MM.1S (cell line): ENCODE measurements around the gene ST6GALNAC4.

Source experiments
- DNase-seq: peaks from one replicate; pipeline ENCODE4 v3.0.0-alpha.2; 2015
- H2AFZ ChIP-seq: fragments of 300-600 bp; sonication (generic); 2 replicates; pipeline ENCODE4 v1.6.0; 2016; ENCODE audit warnings: antibody characterized with exemption, low read length
- H3F3A ChIP-seq: fragments of 300-600 bp; sonication (generic); 2 replicates; pipeline ENCODE4 v1.6.1; 2016; ENCODE audit warnings: mild to moderate bottlenecking, antibody characterized with exemption, low read length, moderate library complexity, mixed read lengths; ENCODE audit not compliant: insufficient read depth
- H3K27ac ChIP-seq: fragments of 300-600 bp; sonication (generic); 2 replicates; pipeline ENCODE4 v1.5.1; 2016; ENCODE audit warnings: mild to moderate bottlenecking, low read length
- H3K27me3 ChIP-seq: fragments of 300-600 bp; sonication (generic); replicated peaks from 2 replicates; pipeline ENCODE4 v1.6.0; 2016; ENCODE audit warnings: low read length; ENCODE audit not compliant: insufficient read depth
- H3K36me3 ChIP-seq: fragments of 300-600 bp; sonication (generic); replicated peaks from 2 replicates; pipeline ENCODE4 v1.6.1; 2016; ENCODE audit warnings: mild to moderate bottlenecking, low read length, mixed read lengths; ENCODE audit not compliant: insufficient read depth
- H3K4me1 ChIP-seq: fragments of 300-600 bp; sonication (generic); 2 replicates; pipeline ENCODE4 v1.6.1; 2016; ENCODE audit warnings: low read length, mixed read lengths
- H3K4me2 ChIP-seq: fragments of 300-600 bp; sonication (generic); 2 replicates; pipeline ENCODE4 v1.6.0; 2016; ENCODE audit warnings: low read depth, low read length
- H3K4me3 ChIP-seq: fragments of 300-600 bp; sonication (generic); 2 replicates; pipeline ENCODE4 v1.5.1; 2016; ENCODE audit warnings: low read length, mixed read lengths
- H3K79me2 ChIP-seq: fragments of 300-600 bp; sonication (generic); 2 replicates; pipeline ENCODE4 v1.6.1; 2016; ENCODE audit warnings: mixed run types, low read length, mixed read lengths
- H3K9ac ChIP-seq: fragments of 300-600 bp; sonication (generic); 2 replicates; pipeline ENCODE4 v1.6.1; 2016; ENCODE audit warnings: low read length, mixed read lengths
- H3K9me2 ChIP-seq: fragments of 300-600 bp; sonication (generic); replicated peaks from 2 replicates; pipeline ENCODE4 v1.6.1; 2016; ENCODE audit warnings: mild to moderate bottlenecking, low read length, mixed read lengths; ENCODE audit not compliant: insufficient read depth
- H3K9me3 ChIP-seq: fragments of 300-600 bp; sonication (generic); replicated peaks from 2 replicates; pipeline ENCODE4 v1.6.1; 2016; ENCODE audit warnings: mild to moderate bottlenecking, low read length, mixed read lengths; ENCODE audit not compliant: insufficient read depth
- H4K20me1 ChIP-seq: fragments of 300-600 bp; sonication (generic); 2 replicates; pipeline ENCODE4 v1.6.1; 2016; ENCODE audit warnings: mild to moderate bottlenecking, low read length, moderate library complexity, mixed read lengths; ENCODE audit not compliant: insufficient read depth
- EZH2 ChIP-seq: fragments of 300-600 bp; sonication (generic); optimal IDR thresholded peaks from 2 replicates; pipeline ENCODE3; 2017; ENCODE audit warnings: low read depth, mild to moderate bottlenecking, antibody characterized with exemption, low read length, mixed read lengths
- EZH2phosphoT487 ChIP-seq: fragments of 300-600 bp; sonication (generic); IDR thresholded peaks from 2 replicates; pipeline ENCODE4 v1.6.1; 2018; ENCODE audit warnings: antibody characterized with exemption, low read length
- TF ChIP-seq, protein P1 (sequence below): fragments of 300-600 bp; sonication (generic); IDR thresholded peaks from 2 replicates; pipeline ENCODE4 v1.5.1; 2016; ENCODE audit warnings: antibody characterized with exemption, low read length, mixed read lengths

ST6GALNAC4 gene

DNA sequence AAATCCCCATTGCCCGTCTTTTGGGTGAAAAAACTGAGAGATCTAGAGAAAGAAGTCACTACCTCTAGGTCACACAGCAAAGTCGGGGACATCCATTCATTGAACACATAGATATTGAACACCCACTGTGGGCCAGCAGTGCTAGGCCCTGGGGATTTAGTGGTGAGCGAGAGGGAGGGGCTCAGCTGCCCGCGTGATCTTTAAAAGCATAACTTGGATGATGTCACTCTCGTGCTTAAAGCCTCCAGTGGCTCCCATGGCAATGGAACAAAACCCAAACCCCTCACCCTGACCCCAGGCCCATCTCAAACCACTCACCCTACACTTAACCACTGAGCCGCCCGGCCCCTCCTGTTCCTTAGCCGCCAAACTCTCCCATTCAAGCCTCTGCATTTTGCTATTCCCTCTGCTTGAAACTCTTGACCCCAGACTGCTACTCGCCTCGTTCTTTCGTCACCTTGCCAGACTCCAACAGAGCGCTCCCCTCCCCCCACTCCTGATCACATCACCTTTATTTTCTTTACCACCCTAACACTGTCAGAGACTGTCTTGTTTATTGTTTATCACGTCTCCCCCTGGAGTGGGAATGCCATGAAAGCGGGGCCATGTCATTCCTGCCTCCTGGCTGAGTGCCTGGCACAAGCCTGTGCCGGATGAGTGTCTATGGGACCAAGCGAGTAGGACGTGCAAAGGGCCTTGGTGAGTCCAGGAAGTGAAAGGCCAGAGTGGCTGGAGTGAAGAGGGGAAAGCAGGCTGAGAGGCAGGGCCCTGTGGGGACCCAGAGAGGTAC is 14.4 kb upstream of the ST6GALNAC4 start:
- H3K27me3 ChIP-seq: no peaks in the 10 kb centered on the region
- H4K20me1 ChIP-seq: 0 out of 2 replicates have a peak, but pooled peaks cover 4% of the 10 kb centered on the region
- H3F3A ChIP-seq: peaks cover 46% of the 10 kb centered on the region
- peak overlapping the region; percentile 11; the same call in 1 of the 2 replicates for H3K9ac ChIP-seq
- H3K4me2 ChIP-seq: peak overlapping the region; percentile 77
- TF ChIP-seq, protein P1, sequence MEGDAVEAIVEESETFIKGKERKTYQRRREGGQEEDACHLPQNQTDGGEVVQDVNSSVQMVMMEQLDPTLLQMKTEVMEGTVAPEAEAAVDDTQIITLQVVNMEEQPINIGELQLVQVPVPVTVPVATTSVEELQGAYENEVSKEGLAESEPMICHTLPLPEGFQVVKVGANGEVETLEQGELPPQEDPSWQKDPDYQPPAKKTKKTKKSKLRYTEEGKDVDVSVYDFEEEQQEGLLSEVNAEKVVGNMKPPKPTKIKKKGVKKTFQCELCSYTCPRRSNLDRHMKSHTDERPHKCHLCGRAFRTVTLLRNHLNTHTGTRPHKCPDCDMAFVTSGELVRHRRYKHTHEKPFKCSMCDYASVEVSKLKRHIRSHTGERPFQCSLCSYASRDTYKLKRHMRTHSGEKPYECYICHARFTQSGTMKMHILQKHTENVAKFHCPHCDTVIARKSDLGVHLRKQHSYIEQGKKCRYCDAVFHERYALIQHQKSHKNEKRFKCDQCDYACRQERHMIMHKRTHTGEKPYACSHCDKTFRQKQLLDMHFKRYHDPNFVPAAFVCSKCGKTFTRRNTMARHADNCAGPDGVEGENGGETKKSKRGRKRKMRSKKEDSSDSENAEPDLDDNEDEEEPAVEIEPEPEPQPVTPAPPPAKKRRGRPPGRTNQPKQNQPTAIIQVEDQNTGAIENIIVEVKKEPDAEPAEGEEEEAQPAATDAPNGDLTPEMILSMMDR: no peak
- TF ChIP-seq EZH2phosphoT487 (no peak), EZH2 (no peak)
- peaks cover 40% of the 10 kb centered on the region for H3K4me1 ChIP-seq
- DNase-seq: peak; percentile 35
- no peaks in the 10 kb centered on the region for H3K9me2 ChIP-seq
- no peaks in the 10 kb centered on the region for H3K36me3 ChIP-seq
- peak overlapping the region; percentile 56 for H3K4me3 ChIP-seq
- H3K27ac ChIP-seq: no peak overlapping the region
- H3K9me3 ChIP-seq: no peaks in the 10 kb centered on the region
- peak overlapping the region; percentile 5; the same call in 1 of the 2 replicates for H2AFZ ChIP-seq
- peaks cover 22% of the 10 kb centered on the region for H3K79me2 ChIP-seq

DNA sequence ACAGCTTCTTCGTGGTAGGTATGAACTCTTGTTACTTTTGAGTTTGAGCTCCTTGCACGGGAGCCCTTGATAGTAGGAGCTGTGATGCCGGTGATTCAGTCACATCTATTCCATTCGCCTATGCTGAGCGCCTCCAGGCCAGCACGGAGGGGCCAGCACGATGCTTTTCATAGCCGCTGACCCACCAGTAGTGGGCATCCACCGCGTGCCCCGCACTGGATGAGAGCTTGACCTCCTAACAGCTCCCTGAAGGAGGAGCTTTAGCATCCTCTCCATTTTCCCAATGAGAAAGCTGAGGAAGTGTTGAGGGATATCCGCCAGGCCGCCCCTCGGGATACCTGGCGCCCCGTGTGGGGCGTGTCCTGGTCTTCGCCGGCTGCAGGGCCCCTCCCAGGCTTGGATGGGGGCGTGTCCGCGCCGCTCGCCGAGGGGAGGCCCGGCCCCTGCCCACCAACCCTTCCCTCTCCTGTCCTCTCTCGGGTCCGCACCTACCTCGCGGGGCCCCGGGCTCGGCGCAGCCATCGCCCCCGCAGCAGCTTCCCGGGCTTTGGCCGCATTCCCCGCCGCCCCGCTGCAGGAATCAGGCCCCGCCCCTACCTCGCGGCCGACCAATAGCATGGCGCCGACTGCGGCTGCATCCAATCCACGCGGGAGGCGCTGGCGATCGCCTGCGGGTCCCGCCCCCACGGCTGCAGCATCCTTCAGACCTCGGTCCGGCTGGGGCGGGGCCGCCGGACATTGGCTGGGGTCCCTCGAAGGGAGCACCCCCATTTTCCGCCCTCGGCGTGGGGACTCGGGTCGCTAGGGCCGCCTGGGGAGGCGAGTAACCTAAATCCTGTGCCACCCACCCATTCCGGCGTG is 13.6 kb upstream of the ST6GALNAC4 start, which contains the start of gene PIP5KL1:
Gene PIP5KL1 (minus strand): TSS at position 547 of the 861 bp plus-strand sequence. CDS start 25 bp downstream, at position 522.
- Histone ChIP-seq H3K9ac (peak within 1 kb of the TSS; percentile 51; the same call in 1 of the 2 replicates), H4K20me1 (0 out of 2 replicates have a peak, but pooled peaks cover 1% of the 10 kb centered on the region)

DNA sequence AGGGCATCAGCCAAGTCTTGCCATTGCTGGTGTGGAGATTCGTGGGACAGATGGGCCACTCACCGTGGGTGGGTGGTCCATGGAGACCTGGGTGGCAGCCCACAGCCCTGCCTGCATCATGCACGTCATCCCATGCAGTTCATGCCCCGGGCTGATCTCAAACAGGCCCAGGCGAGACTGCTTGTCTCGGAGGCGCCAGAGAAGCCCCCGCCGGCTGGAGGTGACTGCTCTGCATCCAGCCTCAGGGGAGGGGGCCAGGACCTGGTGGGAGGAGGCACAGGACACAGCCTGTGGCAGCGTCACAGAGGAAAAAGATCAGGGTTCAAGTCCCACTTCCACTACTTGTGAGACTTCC is 12.8 kb upstream of the ST6GALNAC4 start:
- H3K4me2 ChIP-seq: peak overlapping the region; percentile 96
- H3F3A ChIP-seq: peaks cover 52% of the 10 kb centered on the region
- H3K27ac ChIP-seq: peak overlapping the region; percentile 62; the same call in 1 of the 2 replicates
- H3K9ac ChIP-seq: peak overlapping the region; percentile 51; the same call in 1 of the 2 replicates
- H3K4me1 ChIP-seq: peaks cover 36% of the 10 kb centered on the region
- H4K20me1 ChIP-seq: no peaks in the 10 kb centered on the region
- TF ChIP-seq EZH2: no peak
- no peak for TF ChIP-seq EZH2phosphoT487
- TF ChIP-seq, protein P1: no peak
- peaks cover 5% of the 10 kb centered on the region; the same call in 1 of the 2 replicates for H3K79me2 ChIP-seq
- H2AFZ ChIP-seq: no peak overlapping the region
- no peaks in the 10 kb centered on the region for H3K27me3 ChIP-seq
- no peaks in the 10 kb centered on the region for H3K9me3 ChIP-seq
- no peaks in the 10 kb centered on the region for H3K9me2 ChIP-seq
- H3K4me3 ChIP-seq: no peak overlapping the region
- no peaks in the 10 kb centered on the region for H3K36me3 ChIP-seq
- DNase-seq: no peak

More for the DNA sequence above, 13.6 kb upstream of the ST6GALNAC4 start, which contains the start of gene PIP5KL1:
- no peaks in the 10 kb centered on the region for H3K9me3 ChIP-seq
- H3K4me1 ChIP-seq: peaks cover 36% of the 10 kb centered on the region
- no peaks in the 10 kb centered on the region for H3K36me3 ChIP-seq
- peak within 1 kb of the TSS; percentile 5; the same call in 1 of the 2 replicates for H2AFZ ChIP-seq
- no peaks in the 10 kb centered on the region for H3K9me2 ChIP-seq
- H3K4me3 ChIP-seq: peak within 1 kb of the TSS; percentile 56
- H3K27me3 ChIP-seq: no peaks in the 10 kb centered on the region
- peak within 1 kb of the TSS; percentile 96 for H3K4me2 ChIP-seq
- H3F3A ChIP-seq: peaks cover 52% of the 10 kb centered on the region
- H3K79me2 ChIP-seq: peaks cover 14% of the 10 kb centered on the region
- DNase-seq: peak; percentile 87
- TF ChIP-seq EZH2phosphoT487: no peak
- TF ChIP-seq, protein P1: no peak
- TF ChIP-seq EZH2: no peak
- H3K27ac ChIP-seq: no peak within 1 kb of the TSS; the same call in 1 of the 2 replicates
